Stimulated activated CD4-positive, alpha-beta T cell treated with anti-CD3 and anti-CD28 coated beads, Interleukin-15, amount 100 ng/mL, for 24 hours (primary cell): Measurements from ENCODE around the gene KIRREL3.

ENCODE experiments used
- DNase-seq: peaks from one replicate; pipeline ENCODE4 v3.0.0-alpha.2; 2020

Gene KIRREL3

DNA sequence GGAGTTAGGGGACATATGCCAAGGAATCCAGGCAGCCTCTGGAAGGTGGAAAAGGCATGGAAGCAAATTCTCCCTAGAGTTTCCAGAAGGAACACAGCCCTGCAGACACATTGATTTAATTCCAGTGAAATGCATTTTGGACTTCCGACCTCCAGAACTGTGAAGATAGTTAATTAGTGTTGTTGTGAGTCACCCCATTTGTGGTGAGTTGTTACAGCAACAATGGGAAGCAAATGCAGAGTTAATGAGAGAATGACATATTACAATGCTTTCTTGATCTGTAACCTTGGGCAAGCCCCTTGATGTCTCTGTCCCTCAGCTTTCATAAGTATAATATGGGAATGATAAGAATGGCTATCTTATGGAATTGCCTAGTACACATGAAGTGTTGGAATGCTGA, 178.7 kb downstream of the KIRREL3 start:
- DNase-seq: no peak

GRCh38 chr11:126819194-126819593, 181.4 kb downstream of the KIRREL3 start:
- no peak for DNase-seq

DNA sequence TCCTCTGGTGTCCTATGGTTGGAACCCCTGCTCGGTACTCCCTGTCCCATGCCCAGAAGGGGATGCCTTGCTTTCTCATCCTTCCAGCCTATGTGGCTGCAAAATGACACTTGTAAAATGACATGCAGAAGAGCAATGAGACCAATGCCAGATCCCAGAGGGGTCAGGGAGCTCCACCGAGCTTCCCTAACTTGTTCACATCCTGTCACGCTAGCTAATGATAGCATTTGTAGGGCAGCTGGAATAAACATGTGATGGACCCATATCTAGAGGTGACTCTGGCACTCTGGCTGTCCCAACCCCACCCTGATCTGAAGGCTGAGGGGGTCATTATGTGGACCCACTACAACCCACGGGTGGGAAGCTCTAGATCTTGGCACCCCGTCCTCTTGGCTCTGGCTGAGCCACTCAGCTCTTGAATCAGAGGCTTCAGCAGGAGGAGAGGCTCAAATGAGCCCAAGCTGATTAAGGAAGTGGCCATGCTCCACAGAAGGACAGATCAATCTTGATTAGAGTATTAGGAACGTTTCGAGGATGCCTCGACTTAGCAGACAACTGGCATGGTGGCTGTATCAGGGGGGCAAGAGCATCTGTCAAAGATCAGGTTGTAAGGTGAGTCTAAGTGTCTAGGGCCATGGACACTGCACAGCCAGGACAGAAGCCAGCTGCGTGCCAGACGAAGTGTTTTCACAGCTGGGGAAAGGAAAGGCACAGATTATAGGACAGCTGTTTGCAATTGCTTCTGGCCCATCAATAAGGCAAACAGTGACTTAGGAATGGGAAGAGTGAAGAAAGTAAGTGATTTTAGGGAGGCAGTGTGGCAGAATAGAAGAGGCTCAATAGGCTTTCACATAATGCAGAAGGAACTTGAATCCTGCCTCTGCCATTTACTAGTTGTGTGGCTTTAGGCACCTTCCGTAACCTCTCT, 182.8 kb downstream of the KIRREL3 start:
- DNase-seq: no peak

- no peak for DNase-seq
These were observed 183.5 kb downstream of the KIRREL3 start for GRCh38 chr11:126817096-126817495.

DNA sequence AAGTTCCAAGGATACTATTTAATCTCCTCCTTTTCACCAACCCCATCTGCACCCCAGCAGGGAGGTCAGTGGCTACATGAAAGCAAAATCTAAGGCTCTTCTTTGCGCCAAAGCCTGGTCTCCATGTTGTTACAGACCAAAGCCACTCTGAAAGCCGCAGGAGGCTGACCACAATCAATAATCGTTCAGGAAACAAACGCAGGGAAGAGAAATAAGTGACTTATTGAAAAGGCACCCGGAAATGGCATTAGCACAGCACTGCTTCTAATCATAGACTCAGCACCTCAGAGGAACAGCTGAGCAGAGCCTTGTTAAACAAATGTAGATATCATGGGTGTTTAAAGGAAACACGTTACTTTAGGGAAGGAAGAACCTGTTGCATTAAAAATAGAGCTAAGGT, 183.9 kb downstream of the KIRREL3 start:
- no peak for DNase-seq

- DNase-seq: no peak
These were observed 185.5 kb downstream of the KIRREL3 start for GRCh38 chr11:126815111-126815510.

- DNase-seq: no peak
These were observed 189.8 kb downstream of the KIRREL3 start for GRCh38 chr11:126810776-126811175.

DNA sequence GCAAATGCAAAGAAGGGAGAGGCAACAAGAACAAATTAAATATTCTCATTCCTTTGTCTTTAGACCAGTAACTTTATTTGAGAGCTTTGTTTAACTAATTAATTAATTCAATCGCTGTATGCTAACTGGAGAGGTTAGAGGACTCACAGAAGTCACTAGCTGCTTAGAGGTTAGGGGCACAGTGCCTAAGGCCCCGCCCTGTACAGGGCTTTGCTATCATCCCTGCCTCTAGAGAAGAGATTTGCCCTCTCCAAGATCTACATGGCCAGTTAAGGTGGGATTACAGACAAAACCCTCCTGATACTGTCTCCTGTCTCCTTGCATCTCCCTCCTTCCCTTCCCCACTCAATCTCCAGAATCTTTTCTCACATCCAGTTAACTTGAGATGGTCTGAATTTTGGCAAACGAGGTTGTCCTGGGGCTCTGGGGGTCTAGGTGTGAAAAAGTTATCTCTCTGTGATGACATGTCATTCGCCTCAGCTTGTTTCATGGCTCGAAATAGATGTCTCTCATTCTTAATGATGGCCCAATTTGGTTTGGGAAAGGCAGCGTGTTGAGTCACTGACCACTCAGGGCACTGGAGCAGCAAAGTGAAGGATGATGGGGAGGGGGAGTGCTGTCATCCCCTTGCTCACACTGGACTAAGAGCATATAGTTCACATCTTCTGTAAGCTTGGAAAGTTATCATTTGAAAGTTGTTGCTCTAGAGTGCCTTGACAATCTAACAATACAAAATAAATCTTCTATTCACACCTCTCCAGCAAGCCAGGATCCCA, 190.9 kb downstream of the KIRREL3 start:
- DNase-seq: no peak

DNA sequence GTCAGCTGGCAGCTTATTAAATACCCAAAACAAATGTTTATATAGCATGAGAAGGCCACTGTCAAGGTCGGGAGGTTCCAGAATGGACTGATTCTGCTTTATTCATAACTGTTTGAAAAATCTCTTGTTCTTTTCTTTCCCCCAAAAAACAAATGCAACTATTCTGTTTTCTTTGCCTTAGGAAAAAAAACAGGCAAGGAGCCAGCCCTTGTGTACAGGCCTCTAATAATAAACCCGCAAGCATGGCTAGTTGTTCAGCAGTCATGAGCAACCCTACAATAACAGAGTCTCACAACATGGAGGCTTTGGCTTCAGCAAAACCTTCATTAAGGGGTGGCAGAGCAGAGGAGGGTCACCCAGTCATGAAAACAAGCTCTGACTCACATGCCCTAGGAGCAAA, 191.7 kb downstream of the KIRREL3 start:
- no peak for DNase-seq

DNA sequence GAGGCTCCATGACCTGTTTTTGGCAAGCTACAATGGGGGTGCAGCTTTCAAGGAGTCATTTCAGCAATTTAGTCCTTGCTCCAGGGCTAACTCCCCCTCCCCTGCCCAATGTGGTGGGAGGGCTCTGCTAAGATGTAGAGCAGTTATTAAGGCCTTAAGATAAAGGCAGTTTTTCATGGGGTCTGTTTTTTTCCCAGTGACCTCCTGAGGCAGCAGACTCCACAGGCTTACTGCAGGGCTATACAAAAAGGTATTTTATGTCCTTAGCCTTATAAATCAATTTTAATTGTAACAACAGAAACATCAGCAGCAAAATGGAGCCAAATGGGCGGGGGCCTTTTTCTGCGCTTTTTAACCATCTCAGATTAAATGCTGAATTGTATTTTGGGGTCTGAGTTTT, 192.3 kb downstream of the KIRREL3 start:
- no peak for DNase-seq

GRCh38 chr11:126805870-126806269, 194.7 kb downstream of the KIRREL3 start:
- no peak for DNase-seq

- DNase-seq: no peak
These were observed 196.2 kb downstream of the KIRREL3 start for GRCh38 chr11:126804363-126804762.

GRCh38 chr11:126800009-126800408, 200.6 kb downstream of the KIRREL3 start:
- DNase-seq: no peak

GRCh38 chr11:126797457-126798169, 203.0 kb downstream of the KIRREL3 start:
- DNase-seq: no peak

GRCh38 chr11:126793596-126793995, 207.0 kb downstream of the KIRREL3 start:
- DNase-seq: no peak

DNA sequence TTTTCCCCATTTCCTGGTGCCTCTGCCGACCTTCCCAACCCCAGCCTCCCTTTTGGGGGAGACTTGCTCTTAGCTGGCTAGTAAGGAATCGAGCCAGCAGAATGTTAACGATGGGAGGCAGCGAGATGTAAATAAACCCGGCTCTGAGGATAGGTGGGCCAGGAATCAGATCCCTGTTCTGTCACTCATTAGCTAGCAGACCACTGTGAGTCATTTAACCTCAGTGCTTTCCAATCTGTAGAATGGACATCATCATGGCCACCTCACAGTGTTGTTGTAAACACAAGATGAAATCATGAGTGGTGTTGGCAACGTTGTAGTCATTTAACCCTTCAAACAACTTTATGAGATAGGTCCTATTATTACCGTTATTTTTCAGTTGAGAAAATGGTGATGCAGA, 208.6 kb downstream of the KIRREL3 start:
- no peak for DNase-seq

DNA sequence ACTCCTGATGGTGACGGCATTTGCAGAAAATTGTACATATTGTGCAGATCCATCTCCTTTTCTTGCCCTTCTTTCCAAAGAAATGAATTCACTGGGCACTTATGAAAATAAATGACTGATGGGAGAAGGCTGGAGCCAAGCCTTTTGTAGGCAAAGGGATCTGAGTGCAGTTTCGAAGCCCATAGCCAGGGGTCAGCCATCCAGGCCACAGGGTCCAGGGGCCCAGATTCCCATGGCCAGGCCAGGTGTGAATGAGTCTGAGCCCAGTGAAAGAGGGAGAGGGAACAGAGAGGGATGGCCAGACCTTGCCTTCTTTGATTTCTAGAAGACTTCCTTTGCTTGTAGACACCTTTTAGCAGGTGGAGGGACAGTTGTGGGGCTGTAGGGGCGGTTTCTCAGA, 209.1 kb downstream of the KIRREL3 start:
- DNase-seq: no peak

GRCh38 chr11:126790550-126791081, 210.0 kb downstream of the KIRREL3 start:
- DNase-seq: no peak

DNA sequence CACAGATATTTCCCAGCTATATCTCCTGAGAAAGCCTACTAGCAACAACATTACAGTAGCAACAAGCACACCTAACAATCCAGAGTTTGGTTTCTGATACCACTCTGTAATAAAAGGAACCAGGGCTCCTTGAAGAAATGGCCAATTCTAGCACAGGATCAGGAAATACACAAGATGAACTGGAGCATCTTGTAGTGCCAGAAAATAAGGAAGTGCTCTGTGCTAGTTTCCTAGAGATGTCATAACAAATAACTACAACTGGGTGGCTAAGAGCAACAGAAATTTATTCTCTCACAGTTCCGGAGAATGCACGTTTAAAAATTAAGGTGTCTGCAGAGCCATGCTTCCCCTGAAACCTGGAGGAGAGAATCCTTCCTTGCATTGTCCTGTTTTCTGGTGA, 217.8 kb downstream of the KIRREL3 start:
- DNase-seq: no peak

DNA sequence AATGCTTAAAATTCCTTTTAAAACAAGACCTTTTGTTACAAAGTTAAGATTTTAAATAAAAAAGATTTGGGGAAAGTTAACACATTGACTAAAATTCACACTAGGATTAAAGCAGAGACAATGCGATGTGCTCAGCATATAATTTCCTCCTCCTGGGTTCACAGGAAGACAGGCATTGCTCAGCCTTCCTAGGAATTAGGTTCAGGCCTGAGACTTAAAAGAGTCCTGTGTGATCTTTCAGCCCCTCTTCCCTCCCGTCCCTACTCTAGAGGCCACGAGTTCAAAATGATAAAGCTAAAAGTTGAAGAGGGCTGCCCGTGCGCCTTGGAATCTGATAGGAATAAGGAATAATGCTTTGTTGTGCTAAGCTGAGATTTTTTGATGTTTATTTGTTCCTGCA, 218.6 kb downstream of the KIRREL3 start:
- no peak for DNase-seq

GRCh38 chr11:126776119-126776518, 224.5 kb downstream of the KIRREL3 start:
- DNase-seq: no peak

GRCh38 chr11:126772267-126772666, 228.3 kb downstream of the KIRREL3 start:
- DNase-seq: no peak

DNA sequence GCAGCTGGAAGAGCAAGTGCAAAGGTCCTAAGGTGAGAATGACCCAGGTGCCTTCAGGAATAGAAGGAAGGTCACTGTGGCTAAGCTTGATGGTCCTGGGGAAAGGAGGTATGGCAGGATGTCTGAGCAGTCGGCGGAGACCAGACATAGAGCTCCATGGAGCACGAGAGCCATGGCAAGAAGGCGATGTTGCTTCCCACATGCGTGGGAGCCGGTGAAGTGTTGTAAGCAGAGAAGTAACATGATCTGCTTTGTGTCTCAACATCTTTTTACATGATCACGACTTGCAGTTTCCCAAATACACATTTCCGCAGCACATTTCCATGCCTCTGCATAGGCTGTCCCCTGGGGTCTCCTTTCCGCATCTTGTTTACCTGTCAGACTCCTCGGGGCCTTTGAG, 231.9 kb downstream of the KIRREL3 start:
- DNase-seq: no peak
